ENCODE results near the gene CRIP1. TPM values are rescaled to one million over a fixed set of nuclear protein-coding genes. Genes with fewer than 3 reads are reported as not detected.

The CRIP1 gene
- total RNA-seq, 4 donors from 2014 or later = 10.0 to 41.8 (median 28.1) TPM

DNA sequence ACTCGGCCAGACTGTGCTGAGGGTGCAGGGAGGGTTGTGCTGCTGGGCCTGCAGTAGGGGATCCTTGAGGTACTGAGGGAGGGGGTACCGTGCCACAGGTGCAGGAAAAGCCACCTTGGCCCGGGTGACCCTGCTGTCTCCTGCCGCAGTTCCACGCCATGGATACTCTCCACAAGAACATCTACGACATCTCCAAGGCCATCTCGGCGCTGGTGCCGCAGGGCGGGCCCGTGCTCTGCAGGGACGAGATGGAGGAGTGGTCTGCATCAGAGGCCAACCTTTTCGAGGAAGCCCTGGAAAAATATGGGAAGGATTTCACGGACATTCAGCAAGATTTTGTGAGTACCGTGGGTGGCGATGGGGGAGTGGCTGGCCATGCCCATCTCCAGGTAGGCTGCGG lies 26.1 kb upstream of the CRIP1 start:
- TF ChIP-seq, protein P1, sequence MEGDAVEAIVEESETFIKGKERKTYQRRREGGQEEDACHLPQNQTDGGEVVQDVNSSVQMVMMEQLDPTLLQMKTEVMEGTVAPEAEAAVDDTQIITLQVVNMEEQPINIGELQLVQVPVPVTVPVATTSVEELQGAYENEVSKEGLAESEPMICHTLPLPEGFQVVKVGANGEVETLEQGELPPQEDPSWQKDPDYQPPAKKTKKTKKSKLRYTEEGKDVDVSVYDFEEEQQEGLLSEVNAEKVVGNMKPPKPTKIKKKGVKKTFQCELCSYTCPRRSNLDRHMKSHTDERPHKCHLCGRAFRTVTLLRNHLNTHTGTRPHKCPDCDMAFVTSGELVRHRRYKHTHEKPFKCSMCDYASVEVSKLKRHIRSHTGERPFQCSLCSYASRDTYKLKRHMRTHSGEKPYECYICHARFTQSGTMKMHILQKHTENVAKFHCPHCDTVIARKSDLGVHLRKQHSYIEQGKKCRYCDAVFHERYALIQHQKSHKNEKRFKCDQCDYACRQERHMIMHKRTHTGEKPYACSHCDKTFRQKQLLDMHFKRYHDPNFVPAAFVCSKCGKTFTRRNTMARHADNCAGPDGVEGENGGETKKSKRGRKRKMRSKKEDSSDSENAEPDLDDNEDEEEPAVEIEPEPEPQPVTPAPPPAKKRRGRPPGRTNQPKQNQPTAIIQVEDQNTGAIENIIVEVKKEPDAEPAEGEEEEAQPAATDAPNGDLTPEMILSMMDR (IDR thresholded peaks at IDR 0.05; ENCODE audit: low read depth) = no peak

DNA sequence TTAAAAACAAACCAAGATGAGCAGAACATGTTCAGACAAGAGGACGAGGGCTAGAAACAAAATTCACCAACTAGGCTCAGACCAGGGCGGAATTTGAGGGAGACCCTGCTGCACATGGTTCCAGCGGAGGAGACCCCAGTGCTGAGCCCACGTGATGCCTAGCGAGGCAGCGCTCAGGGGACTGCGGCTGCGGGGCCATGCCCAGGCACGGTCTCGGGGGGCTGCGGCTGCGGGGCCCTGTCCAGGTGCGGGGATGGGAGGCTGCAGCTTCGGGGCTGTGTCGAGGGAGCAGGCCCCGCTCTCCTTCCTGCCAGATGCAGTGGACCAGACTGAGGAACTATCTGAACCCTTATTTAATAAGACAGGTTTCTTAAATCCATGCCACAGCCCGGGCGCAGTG lies 24.8 kb upstream of the CRIP1 start:
- TF ChIP-seq, protein P1 (IDR thresholded peaks at IDR 0.05; ENCODE audit: low read depth) = no peak

DNA sequence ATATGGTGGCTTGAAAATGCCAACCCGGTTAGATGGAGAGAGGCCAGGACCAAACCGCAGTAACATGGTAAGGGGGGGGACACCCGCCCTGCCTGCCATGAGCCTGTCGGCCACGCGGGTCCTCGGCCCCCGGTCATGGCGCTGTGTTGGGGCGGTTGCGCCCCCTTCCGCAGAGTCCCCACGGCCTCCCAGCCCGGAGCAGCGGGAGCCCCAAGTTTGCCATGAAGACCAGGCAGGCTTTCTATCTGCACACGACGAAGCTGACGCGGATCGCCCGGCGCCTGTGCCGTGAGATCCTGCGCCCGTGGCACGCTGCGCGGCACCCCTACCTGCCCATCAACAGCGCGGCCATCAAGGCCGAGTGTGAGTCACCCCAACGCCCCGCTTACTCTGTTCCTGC lies 22.2 kb upstream of the CRIP1 start:
- TF ChIP-seq, protein P1 (IDR thresholded peaks at IDR 0.05; ENCODE audit: low read depth) = no peak

DNA sequence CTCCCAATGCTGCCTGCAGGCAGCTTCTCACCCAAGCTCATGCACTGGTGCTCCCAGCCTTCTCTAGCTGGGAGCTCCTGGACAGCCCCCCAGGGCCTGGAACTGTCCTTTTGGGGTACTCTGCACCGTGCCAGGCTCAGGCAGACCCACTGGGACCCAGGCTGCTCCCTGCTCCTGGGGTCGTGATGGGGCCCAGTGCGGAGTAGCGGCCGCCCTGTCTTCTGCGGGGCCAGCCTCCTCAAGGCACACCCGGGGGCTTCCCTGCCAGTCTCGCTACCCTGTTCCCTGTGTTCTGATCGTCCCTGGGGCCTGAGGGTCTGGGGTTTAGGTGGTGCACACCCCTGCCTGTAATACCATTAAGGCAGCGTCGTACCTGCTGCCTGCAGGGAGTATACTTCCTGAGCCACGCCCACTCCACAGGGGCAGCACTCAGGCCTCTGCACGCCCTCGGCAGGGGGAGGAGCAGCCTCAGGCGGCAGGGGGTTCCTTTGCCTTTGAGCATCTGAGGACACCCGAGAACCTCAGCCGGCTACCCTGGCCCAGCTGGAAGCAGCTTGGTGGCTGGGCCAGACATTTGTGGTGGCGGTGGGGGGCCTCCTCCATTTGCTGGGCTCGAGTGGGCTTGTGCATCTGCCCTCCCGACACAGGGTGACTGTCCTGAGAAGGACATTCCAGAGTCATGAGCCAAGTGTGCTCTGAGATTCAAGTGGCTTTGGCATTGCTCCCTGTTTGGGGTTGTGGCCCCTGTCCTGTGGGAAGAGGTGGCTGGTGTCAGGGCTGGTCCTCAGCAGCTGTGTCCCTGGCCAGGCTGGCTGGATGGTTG lies 21.3 kb upstream of the CRIP1 start:
- TF ChIP-seq, protein P1 (IDR thresholded peaks at IDR 0.05; ENCODE audit: low read depth) = no peak

DNA sequence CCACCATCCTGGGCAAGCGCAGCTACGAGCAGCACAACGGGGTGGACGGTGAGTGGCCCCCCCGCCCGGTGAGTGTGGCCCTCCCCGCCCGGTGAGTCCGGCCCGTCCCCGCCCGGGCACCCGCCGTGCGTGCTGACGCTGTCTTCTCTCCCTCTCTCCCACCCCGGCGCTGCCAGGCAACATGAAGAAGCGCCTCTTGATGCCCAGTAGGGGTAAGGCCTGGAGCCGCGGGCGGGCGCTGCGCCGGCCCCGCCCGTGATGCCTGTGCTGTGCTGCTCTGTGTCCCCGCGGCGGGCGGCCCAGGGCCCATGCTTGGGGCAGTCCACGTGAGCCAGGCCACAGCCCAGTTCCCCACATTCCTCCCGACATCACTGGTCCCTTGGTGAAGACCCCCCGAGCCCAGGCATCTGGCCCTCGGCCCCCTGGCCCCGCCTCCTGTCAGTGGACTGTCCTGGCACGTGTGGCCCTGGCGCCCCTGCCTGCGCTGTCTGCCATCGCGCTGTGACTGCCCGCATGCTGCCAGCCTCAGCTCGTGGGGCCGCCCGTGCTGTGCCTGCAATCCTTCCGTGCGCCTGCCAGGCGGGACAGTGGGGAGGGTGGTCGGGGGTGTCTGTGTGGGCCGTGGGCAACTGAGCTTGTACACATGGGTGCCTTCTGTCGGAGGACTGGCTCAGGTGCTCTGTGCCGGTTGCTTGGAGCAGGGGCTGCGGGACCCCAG lies 20.0 kb upstream of the CRIP1 start:
- TF ChIP-seq, protein P1 (IDR thresholded peaks at IDR 0.05; ENCODE audit: low read depth) = no peak

DNA sequence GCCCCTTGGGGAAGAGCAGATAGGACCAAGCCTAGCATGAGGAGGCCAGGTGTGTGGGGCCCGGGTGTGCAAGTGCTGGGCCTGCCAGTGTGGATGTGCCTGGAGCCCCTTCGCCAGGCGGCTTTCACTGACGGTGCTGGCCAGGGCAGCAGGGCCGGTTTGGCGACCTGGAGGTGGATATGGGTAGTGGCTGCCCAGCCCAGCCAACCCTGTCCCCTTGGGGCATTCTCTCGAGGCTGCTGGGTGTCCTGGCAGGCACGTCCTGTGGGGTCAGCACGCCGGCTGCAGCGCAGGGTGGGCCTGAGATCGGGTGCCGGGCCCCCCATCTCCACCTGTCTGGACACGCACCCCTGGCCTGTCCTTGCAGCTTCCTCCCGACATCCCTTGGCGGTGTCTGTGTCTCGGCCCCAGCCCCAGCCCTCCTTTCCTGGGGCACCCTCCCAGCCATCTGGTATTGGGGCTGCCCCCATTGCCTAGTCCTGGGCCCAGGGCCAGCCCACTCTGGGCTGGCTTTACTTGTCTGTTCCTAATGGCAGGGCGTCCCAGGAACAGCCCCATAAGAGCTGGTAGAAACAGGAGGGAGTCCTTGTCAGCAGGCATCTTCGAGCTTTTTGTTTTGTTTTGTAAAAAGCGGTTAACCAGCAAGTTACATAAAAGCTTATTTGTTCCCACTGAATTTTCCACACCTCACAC lies 19.3 kb upstream of the CRIP1 start:
- TF ChIP-seq, protein P1 (IDR thresholded peaks at IDR 0.05; ENCODE audit: low read depth) = no peak
